Measurements from ENCODE around the gene CASP2. TPM values are rescaled to one million over a fixed set of nuclear protein-coding genes. Genes with fewer than 3 reads are reported as not detected.

The CASP2 gene
- polyA plus RNA-seq, 1 donor (not counting 4 experiments of a cell fraction or from before 2014, with no cell fraction given), result 12.8 TPM

- FAIRE-seq (no peak), DNase-seq (ENCODE audit: low read depth, low spot score) (no peak)
- no peaks in the 10 kb centered on the region for H3K79me2 ChIP-seq (ENCODE audit: control insufficient read depth, insufficient read depth, low read length)
- no peak overlapping the region for H3K27ac ChIP-seq (ENCODE audit: control insufficient read depth, insufficient read depth, low read length)
- H3K4me2 ChIP-seq (ENCODE audit: control insufficient read depth, extremely low read depth, insufficient read depth, low read depth, low read length), result no peak overlapping the region
- no peaks in the 10 kb centered on the region for H3K36me3 ChIP-seq (ENCODE audit: control insufficient read depth in 2 of 2, extremely low read depth in 1 of 2, insufficient read depth in 2 of 2, low read length in 2 of 2)
- no peak overlapping the region for H3K4me3 ChIP-seq (ENCODE audit: control insufficient read depth in 2 of 3, extremely low read depth in 1 of 3, insufficient read depth in 2 of 3, low read depth in 1 of 3, low read length in 3 of 3)
- H3K9me1 ChIP-seq (ENCODE audit: control insufficient read depth, extremely low read depth, insufficient read depth, low read length), result no peaks in the 10 kb centered on the region
- TF ChIP-seq CTCF (optimal IDR thresholded peaks at IDR 0.05 in 1 of 3, IDR thresholded peaks at IDR 0.05 in 1 of 3, conservative IDR thresholded peaks at IDR 0.05 in 1 of 3; ENCODE audit: extremely low read depth in 1 of 3, insufficient read depth in 2 of 3, low read length in 3 of 3) (no peak), EZH2 (IDR thresholded peaks at IDR 0.05; ENCODE audit: low read length) (no peak)
- H2AFZ ChIP-seq (ENCODE audit: control insufficient read depth, low read length), result no peak overlapping the region
- peaks cover 5% of the 10 kb centered on the region for H3K4me1 ChIP-seq (ENCODE audit: control insufficient read depth, extremely low read depth, insufficient read depth, low read length)
- H3K9me3 ChIP-seq (ENCODE audit: control insufficient read depth, low read depth, low read length), result no peaks in the 10 kb centered on the region
- H4K20me1 ChIP-seq (ENCODE audit: control insufficient read depth, extremely low read depth, insufficient read depth, low read length), result no peaks in the 10 kb centered on the region
- H3K9ac ChIP-seq (ENCODE audit: control insufficient read depth, extremely low read depth, insufficient read depth, low read length), result no peak overlapping the region
- no peaks in the 10 kb centered on the region for H3K27me3 ChIP-seq (ENCODE audit: control insufficient read depth, extremely low read depth, insufficient read depth, low read length)
- dilution Hi-C loops (cut with MboI; ENCODE audit: extremely low pct_ligation_motif_present, low sequenced_read_pairs), result no loop called here
These were observed 30.6 kb upstream of the CASP2 start for GRCh38 chr7:143257501-143257900.

GRCh38 chr7:143258831-143259230 is 29.3 kb upstream of the CASP2 start:
- Histone ChIP-seq H3K9me3 (ENCODE audit: control insufficient read depth, low read depth, low read length) (no peaks in the 10 kb centered on the region), H3K4me1 (ENCODE audit: control insufficient read depth, extremely low read depth, insufficient read depth, low read length) (peaks cover 5% of the 10 kb centered on the region), H4K20me1 (ENCODE audit: control insufficient read depth, extremely low read depth, insufficient read depth, low read length) (no peaks in the 10 kb centered on the region), H3K9me1 (ENCODE audit: control insufficient read depth, extremely low read depth, insufficient read depth, low read length) (no peaks in the 10 kb centered on the region), H3K27me3 (ENCODE audit: control insufficient read depth, extremely low read depth, insufficient read depth, low read length) (no peaks in the 10 kb centered on the region), H3K79me2 (ENCODE audit: control insufficient read depth, insufficient read depth, low read length) (peaks cover 5% of the 10 kb centered on the region), H3K4me3 (ENCODE audit: control insufficient read depth in 2 of 3, extremely low read depth in 1 of 3, insufficient read depth in 2 of 3, low read depth in 1 of 3, low read length in 3 of 3) (no peak overlapping the region), H3K36me3 (ENCODE audit: control insufficient read depth in 2 of 2, extremely low read depth in 1 of 2, insufficient read depth in 2 of 2, low read length in 2 of 2) (no peaks in the 10 kb centered on the region), H3K4me2 (ENCODE audit: control insufficient read depth, extremely low read depth, insufficient read depth, low read depth, low read length) (no peak overlapping the region), H2AFZ (ENCODE audit: control insufficient read depth, low read length) (peak overlapping the region; percentile 65), H3K27ac (ENCODE audit: control insufficient read depth, insufficient read depth, low read length) (no peak overlapping the region), H3K9ac (ENCODE audit: control insufficient read depth, extremely low read depth, insufficient read depth, low read length) (no peak overlapping the region)
- no peak for DNase-seq (ENCODE audit: low read depth, low spot score)
- dilution Hi-C loops (cut with MboI; ENCODE audit: extremely low pct_ligation_motif_present, low sequenced_read_pairs), result no loop called here
- no peak for TF ChIP-seq EZH2 (IDR thresholded peaks at IDR 0.05; ENCODE audit: low read length)
- no peak for TF ChIP-seq CTCF (optimal IDR thresholded peaks at IDR 0.05 in 1 of 3, IDR thresholded peaks at IDR 0.05 in 1 of 3, conservative IDR thresholded peaks at IDR 0.05 in 1 of 3; ENCODE audit: extremely low read depth in 1 of 3, insufficient read depth in 2 of 3, low read length in 3 of 3)
- FAIRE-seq, result no peak

Data from keratinocyte (primary cell).